CD4-positive, alpha-beta T cell treated with Interleukin-15 for 4 hours (primary cell): ENCODE measurements around the gene NAV2.

Experiments
- DNase-seq: peaks from one replicate; pipeline ENCODE4 v3.0.0-alpha.2; 2020; ENCODE audit warnings: low spot score

The NAV2 gene

DNA sequence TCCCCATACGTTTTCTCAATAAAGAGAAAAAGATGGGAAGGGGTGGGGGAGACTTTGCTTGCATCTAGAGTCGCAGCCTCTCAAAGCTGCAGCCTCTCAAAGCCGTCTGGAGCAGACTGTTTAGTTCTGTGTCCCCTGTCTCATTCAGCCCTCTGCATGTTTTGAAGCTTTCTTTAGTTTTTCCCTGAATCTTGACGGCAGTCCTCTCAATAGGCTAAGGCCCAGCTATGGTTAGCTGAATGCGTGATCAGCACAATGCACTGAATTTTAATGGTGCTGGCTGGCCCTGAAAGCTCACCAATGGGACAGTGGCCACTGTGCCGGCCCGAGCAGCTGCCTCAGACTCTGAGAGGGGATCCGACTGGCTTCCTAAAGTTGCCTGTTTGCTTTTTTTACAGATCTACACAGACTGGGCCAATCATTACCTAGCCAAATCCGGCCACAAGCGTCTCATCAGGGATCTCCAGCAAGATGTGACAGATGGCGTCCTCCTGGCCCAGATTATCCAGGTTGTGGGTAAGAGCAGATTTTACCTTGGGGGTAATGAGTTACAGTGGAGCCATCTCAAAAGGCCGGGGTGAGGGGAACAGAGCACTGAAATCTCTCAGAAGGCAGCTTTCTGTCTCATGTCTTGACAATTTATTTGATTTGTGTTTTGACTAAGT lies 119.6 kb downstream of the NAV2 start:
- no peak for DNase-seq

- DNase-seq: no peak
These were observed 120.3 kb downstream of the NAV2 start for GRCh38 chr11:19832901-19833300.

- no peak for DNase-seq
These were observed 122.1 kb downstream of the NAV2 start for GRCh38 chr11:19834771-19835170.

DNA sequence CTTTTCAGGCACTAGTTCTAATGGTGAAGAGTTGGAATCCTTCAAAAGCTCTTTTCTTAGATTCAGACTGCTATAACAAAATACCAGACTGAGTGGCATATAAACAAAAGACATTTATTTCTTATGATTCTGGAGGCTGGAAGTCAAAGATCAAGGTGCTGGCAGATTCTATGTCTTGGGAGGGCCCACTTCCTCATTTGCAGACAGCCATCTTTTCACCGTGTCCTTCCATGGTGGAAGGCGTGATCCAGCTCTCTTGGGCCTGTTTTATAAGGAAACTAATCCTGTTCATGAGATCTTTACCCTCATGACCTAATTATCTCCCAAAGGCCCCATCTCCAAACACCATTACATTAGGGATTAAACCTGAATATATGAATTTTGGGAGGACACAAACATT lies 124.0 kb downstream of the NAV2 start:
- no peak for DNase-seq

- no peak for DNase-seq
These were observed 126.5 kb downstream of the NAV2 start for GRCh38 chr11:19838994-19839768.

- no peak for DNase-seq
These were observed 128.3 kb downstream of the NAV2 start for GRCh38 chr11:19840961-19841360.

GRCh38 chr11:19842505-19842904 lies 129.9 kb downstream of the NAV2 start:
- no peak for DNase-seq

- no peak for DNase-seq
These were observed 130.4 kb downstream of the NAV2 start for GRCh38 chr11:19843079-19843478.

GRCh38 chr11:19844012-19844411 lies 131.4 kb downstream of the NAV2 start:
- no peak for DNase-seq

- DNase-seq: no peak
These were observed 132.2 kb downstream of the NAV2 start for GRCh38 chr11:19844806-19845205.

- DNase-seq: no peak
These were observed 133.0 kb downstream of the NAV2 start for GRCh38 chr11:19845626-19846025.

DNA sequence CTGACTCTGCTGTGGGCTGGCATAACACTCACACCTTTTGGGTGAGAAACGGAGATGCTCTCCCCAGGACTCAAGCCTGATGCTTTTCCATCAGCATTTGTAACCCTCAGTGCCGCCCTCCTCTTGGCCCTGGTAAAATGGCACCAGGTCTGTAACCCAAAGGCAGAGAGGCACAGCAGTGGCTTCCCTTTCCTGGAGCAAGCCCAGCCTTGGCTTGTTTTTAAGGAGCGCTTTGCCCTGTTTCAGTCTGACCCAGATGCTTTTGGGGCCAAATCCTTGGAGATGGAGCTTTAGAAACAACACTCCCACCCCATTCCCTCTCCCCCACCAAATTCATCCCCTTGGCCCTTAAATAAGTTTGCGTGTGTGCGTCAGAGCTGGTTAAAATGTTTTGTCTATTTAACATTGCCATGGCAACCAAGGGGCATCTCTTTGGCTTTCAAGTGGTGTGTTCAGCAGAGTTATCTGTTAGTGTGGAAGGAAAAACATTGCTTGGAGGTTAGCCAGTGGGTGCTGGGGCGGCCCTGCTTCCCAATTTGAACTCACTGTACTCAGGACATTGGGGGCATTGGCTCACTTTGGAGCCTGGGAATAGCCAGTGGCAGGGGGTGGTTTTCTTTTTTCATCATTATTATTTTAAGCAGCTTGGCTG lies 134.1 kb downstream of the NAV2 start:
- no peak for DNase-seq

- DNase-seq: no peak
These were observed 135.6 kb downstream of the NAV2 start for GRCh38 chr11:19848219-19848618.

DNA sequence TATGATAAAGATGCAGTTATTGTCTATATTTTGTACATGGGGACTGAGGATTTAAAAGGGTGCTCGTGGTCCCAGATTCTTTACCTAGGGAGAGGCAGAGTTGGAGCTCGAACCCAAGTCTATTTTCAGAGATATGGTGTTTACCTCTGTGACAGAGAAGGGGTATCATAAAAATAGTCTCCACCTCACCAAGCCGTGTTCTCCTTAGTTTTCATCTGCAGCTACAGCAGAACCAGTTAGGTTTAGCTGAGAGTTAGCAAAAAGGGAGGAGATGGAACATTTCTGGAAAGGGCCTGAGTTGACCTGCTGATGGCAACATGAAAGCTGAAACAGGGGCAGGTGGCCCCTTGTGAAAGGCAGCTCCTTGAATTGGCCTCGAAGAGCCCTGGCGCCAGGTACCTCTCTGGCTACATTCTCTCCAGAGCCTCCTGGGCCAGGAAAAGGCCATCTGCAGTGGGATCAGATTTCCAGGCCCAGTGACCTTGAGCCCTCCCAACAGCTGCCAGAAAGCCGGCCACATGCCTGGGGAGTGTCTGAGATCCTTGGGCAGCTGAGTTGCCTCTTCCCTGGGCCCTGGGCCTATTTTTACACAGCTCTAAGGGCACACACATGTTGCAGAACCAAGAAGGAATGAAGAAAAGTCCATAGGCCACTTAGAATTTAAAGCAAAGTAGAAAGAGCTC lies 136.6 kb downstream of the NAV2 start:
- DNase-seq: no peak

DNA sequence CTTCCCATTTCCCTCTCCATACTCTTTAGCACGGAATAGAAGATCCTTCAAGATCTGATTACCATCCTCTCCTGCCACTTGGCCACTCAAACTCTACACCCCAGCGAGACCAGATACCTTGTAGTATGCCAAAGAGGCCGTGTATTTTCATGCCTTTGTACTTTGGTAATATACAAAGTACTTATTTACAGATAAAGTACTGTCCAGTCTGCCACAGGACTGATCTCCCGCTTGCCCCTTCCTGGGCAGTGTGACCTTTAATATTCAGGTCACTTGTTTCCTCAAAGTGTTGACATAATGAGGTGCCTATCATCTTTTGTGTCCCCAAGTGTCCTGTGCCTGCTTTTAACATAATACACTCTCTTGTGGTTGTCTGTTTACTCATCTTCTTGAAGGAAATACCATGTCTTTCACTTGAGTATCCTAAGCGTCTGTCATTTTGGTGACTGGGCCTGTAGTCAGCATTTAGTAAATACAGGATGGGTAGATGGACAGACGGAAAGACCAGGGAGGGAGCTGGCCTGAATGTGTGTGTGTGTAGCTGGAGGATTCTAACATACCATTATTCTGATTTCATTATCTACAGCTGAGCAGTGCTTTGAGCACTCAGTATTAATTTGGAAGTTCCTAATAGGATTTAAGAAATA lies 137.4 kb downstream of the NAV2 start:
- no peak for DNase-seq

DNA sequence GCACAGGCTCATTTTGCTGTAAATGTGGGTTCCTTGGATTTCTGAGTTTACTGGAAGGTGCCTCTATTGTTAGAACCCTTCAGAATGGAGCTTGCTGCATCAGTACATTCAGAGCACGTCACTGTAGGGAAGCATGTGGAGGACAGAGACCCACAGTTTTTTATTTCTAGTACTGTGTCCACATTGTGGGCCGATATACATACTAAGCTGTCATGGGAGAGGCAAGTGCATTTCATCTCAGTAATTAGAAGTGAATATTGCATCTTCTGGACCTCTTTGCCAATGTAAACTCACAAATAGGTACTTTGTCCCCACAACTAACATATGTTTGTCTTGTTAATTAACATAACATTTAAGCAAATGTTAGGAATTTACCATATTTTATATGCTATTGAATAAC lies 139.7 kb downstream of the NAV2 start:
- DNase-seq: no peak

DNA sequence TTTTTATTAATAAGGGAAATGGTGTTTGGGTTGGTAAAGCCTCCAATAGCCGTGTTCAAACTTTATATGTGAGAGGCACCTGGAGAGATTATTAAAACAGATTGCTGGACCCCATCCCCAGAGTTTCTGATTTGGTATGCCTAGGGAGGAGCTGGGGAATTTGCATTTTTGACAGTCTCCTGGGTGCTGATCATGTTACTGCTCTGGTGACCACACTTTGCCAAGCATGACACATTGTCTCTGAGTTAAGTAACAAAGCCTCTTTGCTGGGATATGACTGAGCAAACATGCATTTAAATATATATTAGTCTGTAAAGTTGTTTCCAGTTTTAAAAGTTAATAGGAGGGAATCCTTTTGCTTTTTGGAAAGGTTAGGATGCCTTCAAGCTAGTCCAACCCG lies 140.4 kb downstream of the NAV2 start:
- no peak for DNase-seq

- DNase-seq: no peak
These were observed 141.3 kb downstream of the NAV2 start for GRCh38 chr11:19853920-19854319.

- no peak for DNase-seq
These were observed 148.5 kb downstream of the NAV2 start for GRCh38 chr11:19861171-19861570.

DNA sequence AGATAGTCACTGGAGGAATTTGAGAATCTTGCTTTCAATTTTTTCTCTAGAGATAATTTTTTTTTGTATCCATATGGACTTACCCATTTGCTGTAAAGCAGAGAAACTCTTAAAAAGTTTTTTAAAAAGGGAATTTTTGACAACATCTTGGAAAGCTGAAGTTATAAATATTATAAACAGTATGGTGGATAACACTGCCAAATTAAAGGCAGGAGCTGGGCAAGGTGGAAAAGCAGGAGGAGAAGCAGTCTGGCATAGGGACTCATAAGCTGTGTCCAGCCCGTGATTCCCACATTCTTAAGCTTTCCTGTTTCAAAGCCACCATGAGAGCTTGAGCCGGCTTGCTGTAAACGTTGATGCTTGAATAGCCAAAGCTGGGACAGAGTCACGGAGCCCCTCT lies 149.5 kb downstream of the NAV2 start:
- no peak for DNase-seq

DNA sequence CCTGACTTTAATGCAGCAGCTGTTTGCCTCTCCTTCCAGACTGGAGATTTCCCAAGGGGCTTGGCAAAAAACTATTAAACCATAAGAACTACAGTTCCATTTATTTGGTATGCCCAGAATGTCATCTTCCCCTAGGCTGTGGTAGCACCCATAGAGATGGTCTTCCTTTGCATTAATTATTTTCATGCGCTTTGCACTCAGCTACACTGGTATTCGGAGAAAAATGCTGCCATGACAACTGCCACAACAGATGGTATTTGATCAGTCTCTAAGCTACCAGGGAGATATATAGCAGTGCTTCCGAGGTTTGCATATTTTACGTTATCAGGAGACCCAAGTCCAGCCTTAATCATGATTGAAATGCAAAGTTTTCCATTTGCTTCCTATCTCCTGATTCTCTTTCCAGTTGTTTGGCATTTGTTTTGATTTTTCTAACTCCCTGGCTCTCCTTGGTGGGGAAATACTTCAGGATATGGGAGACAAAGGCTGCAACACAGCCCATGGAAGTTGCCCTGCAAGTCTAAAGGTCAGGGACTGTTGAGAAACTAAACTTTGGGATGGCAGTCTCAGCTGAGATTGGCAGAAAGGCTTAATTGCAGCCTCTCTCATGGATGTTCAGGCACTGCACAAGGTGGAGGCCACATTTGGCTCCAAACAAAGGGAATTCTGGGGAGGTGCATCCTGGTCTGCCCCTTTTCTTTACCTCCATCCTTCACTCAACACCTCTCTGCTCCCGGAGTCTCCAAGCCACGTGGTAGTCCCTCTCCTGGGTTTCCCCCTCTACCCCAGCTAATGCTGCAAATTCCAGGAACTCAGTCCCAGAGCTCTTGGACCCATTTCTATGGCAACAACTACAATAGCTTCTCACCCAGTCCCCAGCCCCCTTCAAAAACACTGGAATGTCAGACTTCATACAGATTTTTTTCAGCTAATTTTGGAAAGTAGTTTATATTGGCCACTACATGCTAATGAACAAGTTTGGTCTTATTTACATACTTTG lies 151.8 kb downstream of the NAV2 start:
- DNase-seq: no peak
